Neutrophil (primary cell): ENCODE data around the gene NR2C2.

Experiments
- H3K27ac ChIP-seq: fragments of 200-600 bp; sonication (generic); 2 replicates; pipeline ENCODE4 v1.5.1; 2016; ENCODE audit warnings: mild to moderate bottlenecking, moderate library complexity
- H3K27me3 ChIP-seq: fragments of 200-600 bp; sonication (generic); 2 replicates; pipeline ENCODE4 v1.6.0; 2016; ENCODE audit warnings: mild to moderate bottlenecking
- H3K36me3 ChIP-seq: fragments of 200-600 bp; sonication (generic); 2 replicates; pipeline ENCODE4 v1.5.1; 2017
- H3K4me1 ChIP-seq, 2 experiments: fragments of 200-600 bp in 1 of 2; sonication (generic) in 1 of 2; 1 replicate in 1 of 2; 2 replicates in 1 of 2; pipeline versions ENCODE4 v1.5.1 to v1.6.1; 2013 to 2016; ENCODE audit warnings: low read depth in 1 of 2, low read length in 1 of 2, mild to moderate bottlenecking in 1 of 2, moderate library complexity in 1 of 2; ENCODE audit not compliant: control insufficient read depth in 1 of 2, insufficient read depth in 1 of 2
- H3K4me3 ChIP-seq, 2 experiments: fragments of 200-600 bp in 1 of 2; sonication (generic) in 1 of 2; 1 replicate in 1 of 2; 2 replicates in 1 of 2; pipeline ENCODE4 v1.5.1; 2013 to 2016; ENCODE audit warnings: low read depth in 1 of 2, low read length in 1 of 2, mild to moderate bottlenecking in 1 of 2, moderate library complexity in 1 of 2
- H3K9me3 ChIP-seq: fragments of 200-600 bp; sonication (generic); 2 replicates; pipeline ENCODE4 v1.5.1; 2016
- CTCF ChIP-seq: fragments of 200-600 bp; sonication (generic); IDR thresholded peaks from 2 replicates; pipeline ENCODE4 v1.5.1; 2016; ENCODE audit warnings: antibody characterized with exemption

Gene NR2C2

GRCh38 chr3:15017191-15017590 lies 69.8 kb downstream of the NR2C2 start:
- no peak overlapping the region for H3K27ac ChIP-seq
- TF ChIP-seq CTCF, result no peak
- peaks cover 98% of the 10 kb centered on the region for H3K36me3 ChIP-seq
- H3K9me3 ChIP-seq, result no peaks in the 10 kb centered on the region
- no peak overlapping the region for H3K4me3 ChIP-seq
- H3K4me1 ChIP-seq, result no peaks in the 10 kb centered on the region
- H3K27me3 ChIP-seq, result no peaks in the 10 kb centered on the region

GRCh38 chr3:15023249-15023648 lies 75.9 kb downstream of the NR2C2 start:
- Histone ChIP-seq H3K27me3 (no peaks in the 10 kb centered on the region), H3K27ac (no peak overlapping the region), H3K9me3 (no peaks in the 10 kb centered on the region), H3K36me3 (peaks cover 98% of the 10 kb centered on the region), H3K4me3 (no peak overlapping the region), H3K4me1 (no peaks in the 10 kb centered on the region)
- no peak for TF ChIP-seq CTCF

GRCh38 chr3:15023719-15024118 lies 76.3 kb downstream of the NR2C2 start:
- Histone ChIP-seq H3K27ac (no peak overlapping the region), H3K4me3 (no peak overlapping the region), H3K36me3 (peaks cover 98% of the 10 kb centered on the region), H3K4me1 (no peaks in the 10 kb centered on the region), H3K9me3 (no peaks in the 10 kb centered on the region), H3K27me3 (no peaks in the 10 kb centered on the region)
- no peak for TF ChIP-seq CTCF

- no peaks in the 10 kb centered on the region for H3K27me3 ChIP-seq
- no peaks in the 10 kb centered on the region for H3K4me1 ChIP-seq
- H3K9me3 ChIP-seq, result no peaks in the 10 kb centered on the region
- H3K27ac ChIP-seq, result no peak overlapping the region
- H3K4me3 ChIP-seq, result no peak overlapping the region
- TF ChIP-seq CTCF, result no peak
- H3K36me3 ChIP-seq, result peaks cover 97% of the 10 kb centered on the region
Measured at GRCh38 chr3:15029625-15030024, 82.2 kb downstream of the NR2C2 start.

- no peak overlapping the region for H3K27ac ChIP-seq
Measured at GRCh38 chr3:15032650-15033049, 85.3 kb downstream of the NR2C2 start.

More at GRCh38 chr3:15032650-15033049, 85.3 kb downstream of the NR2C2 start:
- Histone ChIP-seq H3K4me1 (no peaks in the 10 kb centered on the region), H3K9me3 (no peaks in the 10 kb centered on the region), H3K4me3 (no peak overlapping the region), H3K36me3 (peaks cover 97% of the 10 kb centered on the region), H3K27me3 (no peaks in the 10 kb centered on the region)
- no peak for TF ChIP-seq CTCF
